Measurements from ENCODE around the gene CERS4.

The CERS4 gene

GRCh38 chr19:8306235-8307054 lies 97.3 kb downstream of the CERS4 start:
- H3K9ac ChIP-seq (ENCODE audit: low read length) = peak overlapping the region; percentile 79; the same call in 1 of the 2 replicates

GRCh38 chr19:8307400-8307964 lies 98.3 kb downstream of the CERS4 start:
- TF ChIP-seq EZH2phosphoT487 (IDR thresholded peaks at IDR 0.05; ENCODE audit: low read depth) (no peak), CTCF (IDR thresholded peaks at IDR 0.05; ENCODE audit: low read depth, low read length) (no peak)
- peak overlapping the region; percentile 79 for H3K9ac ChIP-seq (ENCODE audit: low read length)
- no peaks in the 10 kb centered on the region for H3K9me3 ChIP-seq (ENCODE audit: insufficient read depth, low read length)
- peak overlapping the region; percentile 45 for H3K27ac ChIP-seq (ENCODE audit: low read length)
- H2AFZ ChIP-seq (ENCODE audit: low read depth, low read length) = no peak overlapping the region; the same call in 1 of the 2 replicates
- peak overlapping the region; percentile 82 for H3K4me3 ChIP-seq (ENCODE audit: low read length)
- peak overlapping the region; percentile 81 for H3K4me2 ChIP-seq (ENCODE audit: low read length)
- H3K79me2 ChIP-seq (ENCODE audit: low read length) = peaks cover 36% of the 10 kb centered on the region
- no peaks in the 10 kb centered on the region for H3K27me3 ChIP-seq (ENCODE audit: low read depth, low read length)
- peaks cover 41% of the 10 kb centered on the region for H3K36me3 ChIP-seq (replicated peaks; ENCODE audit: low read depth, low read length)
- no peaks in the 10 kb centered on the region for H4K20me1 ChIP-seq (ENCODE audit: insufficient read depth, low read length)
- peaks cover 17% of the 10 kb centered on the region for H3K4me1 ChIP-seq (ENCODE audit: low read length)

More at GRCh38 chr19:8306235-8307054, 97.3 kb downstream of the CERS4 start:
- no peaks in the 10 kb centered on the region for H4K20me1 ChIP-seq (ENCODE audit: insufficient read depth, low read length)
- no peak overlapping the region for H3K27ac ChIP-seq (ENCODE audit: low read length)
- H3K4me2 ChIP-seq (ENCODE audit: low read length) = peak overlapping the region; percentile 81
- no peaks in the 10 kb centered on the region for H3K9me3 ChIP-seq (ENCODE audit: insufficient read depth, low read length)
- peaks cover 42% of the 10 kb centered on the region for H3K36me3 ChIP-seq (replicated peaks; ENCODE audit: low read depth, low read length)
- peak overlapping the region; percentile 82 for H3K4me3 ChIP-seq (ENCODE audit: low read length)
- no peak overlapping the region for H2AFZ ChIP-seq (ENCODE audit: low read depth, low read length)
- no peak for TF ChIP-seq EZH2phosphoT487 (IDR thresholded peaks at IDR 0.05; ENCODE audit: low read depth)
- no peak for TF ChIP-seq CTCF (IDR thresholded peaks at IDR 0.05; ENCODE audit: low read depth, low read length)
- H3K79me2 ChIP-seq (ENCODE audit: low read length) = peaks cover 36% of the 10 kb centered on the region
- no peaks in the 10 kb centered on the region for H3K27me3 ChIP-seq (ENCODE audit: low read depth, low read length)
- peaks cover 17% of the 10 kb centered on the region for H3K4me1 ChIP-seq (ENCODE audit: low read length)

GRCh38 chr19:8307965-8308866 lies 99.0 kb downstream of the CERS4 start, which contains the start of gene CD320:
Gene CD320, minus strand, starts transcription at chr19:8308358. Its CDS starts 68 bp downstream, at chr19:8308290.
- TF ChIP-seq CTCF (IDR thresholded peaks at IDR 0.05; ENCODE audit: low read depth, low read length) (no peak), EZH2phosphoT487 (IDR thresholded peaks at IDR 0.05; ENCODE audit: low read depth) (no peak)
- Histone ChIP-seq H3K27me3 (ENCODE audit: low read depth, low read length) (no peaks in the 10 kb centered on the region), H3K4me3 (ENCODE audit: low read length) (peak within 1 kb of the TSS; percentile 82), H2AFZ (ENCODE audit: low read depth, low read length) (no peak within 1 kb of the TSS; the same call in 1 of the 2 replicates), H4K20me1 (ENCODE audit: insufficient read depth, low read length) (no peaks in the 10 kb centered on the region), H3K4me1 (ENCODE audit: low read length) (peaks cover 17% of the 10 kb centered on the region), H3K27ac (ENCODE audit: low read length) (peak within 1 kb of the TSS; percentile 45), H3K9ac (ENCODE audit: low read length) (peak within 1 kb of the TSS; percentile 79), H3K36me3 (replicated peaks; ENCODE audit: low read depth, low read length) (peaks cover 41% of the 10 kb centered on the region), H3K79me2 (ENCODE audit: low read length) (peaks cover 36% of the 10 kb centered on the region), H3K4me2 (ENCODE audit: low read length) (peak within 1 kb of the TSS; percentile 81), H3K9me3 (ENCODE audit: insufficient read depth, low read length) (no peaks in the 10 kb centered on the region)
